ENCODE data around the gene CAPZB.

- TF ChIP-seq CTCF (IDR thresholded peaks at IDR 0.05) (no peak), POLR2AphosphoS5 (IDR thresholded peaks at IDR 0.05) (no peak), POLR2A (IDR thresholded peaks at IDR 0.05) (no peak)
Measured at GRCh38 chr1:19443326-19443725, 42.0 kb downstream of the CAPZB start.

Data from breast epithelium (tissue), 3 donors.